Measurements from ENCODE around the gene GFOD1.
A peak's percentile ranks its signal among the peaks of the same experiment; 100 is the strongest.

GFOD1 gene

DNA sequence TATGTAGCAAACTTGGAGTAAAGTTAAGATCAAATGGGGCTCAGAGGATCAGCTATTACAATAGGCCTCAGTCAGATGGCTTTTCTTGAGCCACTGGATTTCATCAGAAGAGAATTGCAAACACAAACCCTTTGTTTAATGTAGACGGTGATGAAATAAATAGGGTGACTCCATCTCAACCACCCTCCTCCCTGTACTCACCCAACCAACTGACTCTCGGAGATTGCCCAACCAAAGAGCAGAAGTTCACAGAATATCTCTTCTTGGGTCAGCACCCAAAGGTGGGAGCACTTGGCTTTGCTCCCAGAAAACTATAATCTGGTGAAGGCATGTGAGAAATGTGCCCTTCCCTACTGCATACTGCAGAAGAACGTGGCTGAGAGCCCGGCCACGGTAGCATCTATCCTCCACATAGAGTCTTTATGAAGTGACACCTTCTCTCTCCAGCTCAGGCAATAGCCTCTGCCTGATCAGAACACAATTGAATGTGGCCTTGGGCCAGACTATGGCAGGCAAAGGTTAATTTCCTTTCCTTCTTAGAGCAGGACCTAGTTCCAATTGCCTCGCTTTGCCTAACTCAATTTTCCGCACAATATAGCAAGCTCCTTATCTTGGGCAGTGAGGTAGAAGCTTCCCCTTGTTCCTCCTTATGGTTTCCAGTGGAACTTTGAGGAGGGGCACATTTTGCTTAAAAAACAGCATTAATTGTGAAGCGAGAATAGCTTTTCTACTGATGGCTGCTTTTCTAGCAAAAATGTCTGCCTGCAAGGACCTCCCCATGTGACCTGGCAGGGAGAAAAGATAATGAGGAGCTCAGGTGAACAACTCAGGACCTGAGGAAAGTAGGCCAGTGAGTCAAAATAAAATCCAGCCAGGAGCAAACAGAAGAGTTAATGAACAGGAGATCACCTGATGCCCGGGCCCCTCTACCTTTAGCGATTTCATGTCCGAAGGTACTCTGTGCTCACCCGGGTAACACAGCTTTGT is 79.4 kb downstream of the GFOD1 start:
- DNase-seq (ENCODE audit: insufficient read length, low spot score) (no peak), FAIRE-seq (no peak)
- TF ChIP-seq, protein P1, sequence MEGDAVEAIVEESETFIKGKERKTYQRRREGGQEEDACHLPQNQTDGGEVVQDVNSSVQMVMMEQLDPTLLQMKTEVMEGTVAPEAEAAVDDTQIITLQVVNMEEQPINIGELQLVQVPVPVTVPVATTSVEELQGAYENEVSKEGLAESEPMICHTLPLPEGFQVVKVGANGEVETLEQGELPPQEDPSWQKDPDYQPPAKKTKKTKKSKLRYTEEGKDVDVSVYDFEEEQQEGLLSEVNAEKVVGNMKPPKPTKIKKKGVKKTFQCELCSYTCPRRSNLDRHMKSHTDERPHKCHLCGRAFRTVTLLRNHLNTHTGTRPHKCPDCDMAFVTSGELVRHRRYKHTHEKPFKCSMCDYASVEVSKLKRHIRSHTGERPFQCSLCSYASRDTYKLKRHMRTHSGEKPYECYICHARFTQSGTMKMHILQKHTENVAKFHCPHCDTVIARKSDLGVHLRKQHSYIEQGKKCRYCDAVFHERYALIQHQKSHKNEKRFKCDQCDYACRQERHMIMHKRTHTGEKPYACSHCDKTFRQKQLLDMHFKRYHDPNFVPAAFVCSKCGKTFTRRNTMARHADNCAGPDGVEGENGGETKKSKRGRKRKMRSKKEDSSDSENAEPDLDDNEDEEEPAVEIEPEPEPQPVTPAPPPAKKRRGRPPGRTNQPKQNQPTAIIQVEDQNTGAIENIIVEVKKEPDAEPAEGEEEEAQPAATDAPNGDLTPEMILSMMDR (IDR thresholded peaks at IDR 0.05; ENCODE audit: insufficient read depth, missing control alignments), result no peak

DNA sequence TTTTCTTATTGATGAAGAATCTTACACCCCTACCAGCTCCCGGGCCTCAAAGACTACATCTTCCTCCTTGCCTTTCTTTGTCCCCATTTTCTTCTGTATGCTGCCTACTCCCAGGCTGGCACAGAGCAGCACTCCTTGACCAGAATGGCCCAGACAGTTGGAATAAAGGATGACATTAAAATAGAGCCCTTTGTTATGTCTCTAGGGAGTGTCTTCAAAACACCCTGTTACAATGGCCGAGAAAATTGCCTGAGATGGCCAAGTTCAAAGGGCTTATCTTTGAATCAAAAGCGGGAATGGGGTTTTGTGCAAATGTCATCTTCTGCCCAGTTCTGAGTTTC is 80.1 kb downstream of the GFOD1 start:
- TF ChIP-seq, protein P1 (IDR thresholded peaks at IDR 0.05; ENCODE audit: insufficient read depth, missing control alignments), result no peak
- no peak for FAIRE-seq
- DNase-seq (ENCODE audit: insufficient read length, low spot score), result no peak

DNA sequence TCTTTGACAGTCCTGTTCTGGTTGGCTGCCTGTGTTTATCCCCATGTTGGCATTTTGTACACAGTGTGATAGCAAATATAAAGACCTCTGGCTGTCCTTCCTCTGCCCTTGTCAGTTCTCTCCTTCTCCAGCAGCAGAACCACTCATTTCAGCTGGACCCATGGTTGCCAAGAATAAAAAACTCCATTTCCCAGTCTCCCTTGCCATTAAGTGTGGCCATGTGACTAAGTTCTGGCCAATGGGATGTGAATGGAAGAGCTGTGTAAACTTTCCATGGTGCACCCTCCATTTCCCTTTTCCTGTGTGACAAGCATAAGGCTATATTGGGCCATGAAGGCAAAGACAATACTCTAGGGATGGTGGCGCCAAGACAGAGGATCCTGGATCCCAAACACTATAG is 80.6 kb downstream of the GFOD1 start:
- TF ChIP-seq, protein P1 (IDR thresholded peaks at IDR 0.05; ENCODE audit: insufficient read depth, missing control alignments), result no peak
- FAIRE-seq (no peak), DNase-seq (ENCODE audit: insufficient read length, low spot score) (no peak)

DNA sequence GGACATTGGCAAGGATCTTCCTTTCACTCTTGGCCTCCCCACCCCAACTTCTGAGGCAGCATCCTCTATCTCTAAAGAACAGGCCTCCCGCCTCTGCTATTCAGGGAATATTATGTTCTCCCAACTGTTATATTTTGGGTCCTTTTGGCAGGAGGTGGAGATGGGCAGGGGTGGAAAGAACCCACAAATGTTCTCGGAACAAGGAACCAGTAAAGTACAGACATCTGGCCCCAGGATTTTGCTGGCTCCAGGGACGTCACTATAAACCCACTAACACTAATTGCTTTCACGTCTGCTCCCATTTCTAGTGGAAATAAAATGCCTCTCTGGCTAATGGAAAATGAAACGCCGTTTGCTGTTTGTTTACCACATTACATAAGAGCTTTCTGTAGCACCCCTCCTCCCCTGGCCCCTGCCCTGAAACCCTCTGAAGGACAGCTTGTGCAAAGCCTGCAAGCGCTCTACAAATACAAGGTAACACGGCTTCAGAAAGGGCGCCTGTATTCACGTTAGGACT is 81.4 kb downstream of the GFOD1 start:
- DNase-seq (ENCODE audit: insufficient read length, low spot score) (no peak), FAIRE-seq (peak; percentile 6)
- TF ChIP-seq, protein P1 (IDR thresholded peaks at IDR 0.05; ENCODE audit: insufficient read depth, missing control alignments), result no peak

DNA sequence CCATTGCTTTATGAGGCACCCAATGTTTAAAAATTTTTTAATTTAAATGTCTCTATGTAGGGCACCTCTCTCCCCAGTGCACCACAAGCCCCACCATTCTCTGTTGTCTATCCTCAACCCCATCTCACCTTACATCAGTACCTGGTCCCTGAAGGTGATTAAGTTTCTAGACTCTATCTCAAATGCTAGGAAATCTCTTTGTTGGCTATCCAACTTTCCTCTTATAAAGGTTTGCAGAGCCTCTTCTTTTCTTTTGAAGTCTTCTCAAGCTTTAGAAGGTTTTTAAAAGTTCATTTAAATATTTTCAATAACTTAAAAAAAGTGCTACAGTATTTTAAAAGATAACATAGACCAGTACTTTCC is 82.5 kb downstream of the GFOD1 start:
- FAIRE-seq, result no peak
- TF ChIP-seq, protein P1 (IDR thresholded peaks at IDR 0.05; ENCODE audit: insufficient read depth, missing control alignments), result no peak
- no peak for DNase-seq (ENCODE audit: insufficient read length, low spot score)

DNA sequence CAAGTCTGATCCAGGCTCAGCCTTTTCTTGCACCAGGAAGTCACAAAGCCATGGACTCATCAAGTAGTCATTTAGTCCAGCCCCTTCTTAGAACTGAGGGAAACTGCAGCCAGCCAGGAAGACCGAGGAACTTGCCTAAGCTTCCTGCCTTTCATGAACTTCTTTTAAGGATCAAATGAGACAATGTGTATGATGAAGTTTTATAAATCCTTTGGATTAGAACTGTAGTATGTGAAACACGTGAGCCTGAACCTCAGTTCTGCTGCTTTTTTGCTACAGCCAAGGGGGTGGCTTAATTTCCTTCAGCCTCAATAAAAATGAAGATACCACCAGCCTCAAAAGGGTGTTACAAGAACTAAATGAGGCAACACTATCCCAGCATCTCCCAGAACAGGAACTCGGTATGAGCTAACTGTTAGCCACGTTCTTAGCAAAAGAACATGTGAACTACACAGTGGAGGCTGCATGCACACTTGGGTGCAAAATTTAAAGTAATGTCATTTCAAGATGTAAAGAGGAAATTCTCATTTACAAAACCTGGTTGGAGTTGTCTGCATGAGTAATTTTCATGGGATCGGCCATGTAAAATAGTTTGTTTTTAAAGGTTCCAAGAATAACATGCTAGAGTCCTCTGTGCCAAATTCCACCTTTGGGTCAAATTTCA is 83.0 kb downstream of the GFOD1 start:
- no peak for DNase-seq (ENCODE audit: insufficient read length, low spot score)

More for the DNA sequence above, 83.0 kb downstream of the GFOD1 start:
- TF ChIP-seq, protein P1 (IDR thresholded peaks at IDR 0.05; ENCODE audit: insufficient read depth, missing control alignments), result no peak
- no peak for FAIRE-seq

All from D721Med (cell line).